A673 (cell line): ENCODE results near the gene ZNF549. TPM values are rescaled to one million over a fixed set of nuclear protein-coding genes. Genes with fewer than 3 reads are reported as not detected.

ENCODE experiments used
- BruUV-seq: library from RNA; stranded (reverse); fragments of 400-500 nt; replicated peaks from 2 replicates; lab custom pipeline; 2021; lab: Mats Ljungman, UMichigan
- CTCF ChIA-PET: fragments of 300-600 bp; sonication (Branson Sonifier 250); formaldehyde crosslinking; loops from one replicate; lab custom pipeline; 2022; ENCODE audit warnings: antibody characterized with exemption; lab: Charles Lee
- POLR2A ChIA-PET: fragments of 300-600 bp; sonication (Branson Sonifier 250); formaldehyde crosslinking; loops from one replicate; lab custom pipeline; 2022; ENCODE audit warnings: antibody characterized with exemption; ENCODE audit not compliant: low non-redundant PET; lab: Charles Lee
- DNase-seq: peaks from one replicate; pipeline ENCODE4 v3.0.0-alpha.2; 2015; ENCODE audit warnings: low spot score
- H3K27ac ChIP-seq: fragments of 200-600 bp; sonication (generic); 2 replicates; pipeline ENCODE4 v1.5.1; 2016; ENCODE audit warnings: mixed run types, low read depth, mild to moderate bottlenecking, mixed read lengths, antibody characterized with exemption, low read length; ENCODE audit not compliant: poor library complexity, severe bottlenecking
- H3K27me3 ChIP-seq: fragments of 200-600 bp; sonication (generic); replicated peaks from 2 replicates; pipeline ENCODE4 v1.6.1; 2017; ENCODE audit warnings: mixed run types, low read depth, mild to moderate bottlenecking, mixed read lengths, antibody characterized with exemption, low read length; ENCODE audit not compliant: insufficient read depth, poor library complexity
- H3K36me3 ChIP-seq: fragments of 200-600 bp; sonication (generic); 2 replicates; pipeline ENCODE4 v1.6.1; 2016; ENCODE audit warnings: mixed run types, mild to moderate bottlenecking, mixed read lengths, antibody characterized with exemption, low read length; ENCODE audit not compliant: insufficient read depth, poor library complexity, severe bottlenecking
- H3K4me1 ChIP-seq: fragments of 200-600 bp; sonication (generic); 2 replicates; pipeline ENCODE4 v1.6.1; 2017; ENCODE audit warnings: mixed run types, mild to moderate bottlenecking, mixed read lengths, antibody characterized with exemption, low read length; ENCODE audit not compliant: insufficient read depth, poor library complexity, severe bottlenecking
- H3K4me3 ChIP-seq: fragments of 200-600 bp; sonication (generic); 2 replicates; pipeline ENCODE4 v1.5.1; 2016; ENCODE audit warnings: low read depth, mixed run types, mild to moderate bottlenecking, mixed read lengths, low read length; ENCODE audit not compliant: poor library complexity, severe bottlenecking
- H3K9me3 ChIP-seq: fragments of 200-600 bp; sonication (generic); 2 replicates; pipeline ENCODE4 v1.6.1; 2016; ENCODE audit warnings: mixed run types, low read depth, mild to moderate bottlenecking, mixed read lengths, antibody characterized with exemption, low read length; ENCODE audit not compliant: poor library complexity, severe bottlenecking
- CTCF ChIP-seq: fragments of 300-800, 200-600 bp; sonication (generic); conservative IDR thresholded peaks from 2 replicates; pipeline ENCODE4 v1.5.1; 2017; ENCODE audit warnings: low read depth, mild to moderate bottlenecking, antibody characterized with exemption, low read length, moderate library complexity, mixed read lengths
- EZH2 ChIP-seq: fragments of 200-600 bp; sonication (generic); IDR thresholded peaks from 2 replicates; pipeline ENCODE4 v1.6.1; 2017; ENCODE audit warnings: borderline replicate concordance, low read depth, mild to moderate bottlenecking, mixed read lengths, antibody characterized with exemption, low read length; ENCODE audit not compliant: poor library complexity, severe bottlenecking
- intact Hi-C: fragments of 100-400 bp; cut with micrococcal nuclease; formaldehyde crosslinking; loops from one replicate; pipeline ENCODE4 v1.10.0; 2022; ENCODE audit not compliant: unreplicated experiment
- total RNA-seq: library from RNA; stranded (reverse); gene quantifications from 2 replicates; pipeline ENCODE4 v1.2.3, GENCODE V29; 2021

ZNF549 gene
- total RNA-seq, 1 experiment from 2014 or later = 10.1 TPM

GRCh38 chr19:57563547-57563946, 36.4 kb downstream of the ZNF549 start:
- POLR2A ChIA-PET = no interaction called here
- Histone ChIP-seq H3K9me3 (peaks cover 65% of the 10 kb centered on the region), H3K4me1 (no peaks in the 10 kb centered on the region), H3K27ac (no peak overlapping the region), H3K4me3 (no peak overlapping the region), H3K36me3 (no peaks in the 10 kb centered on the region), H3K27me3 (no peaks in the 10 kb centered on the region)
- no peak for TF ChIP-seq EZH2
- TF ChIP-seq CTCF = no peak
- intact Hi-C loops = no loop called here
- no TSS peak for BruUV-seq
- no peak for DNase-seq
- CTCF ChIA-PET = no interaction called here

GRCh38 chr19:57566396-57567265, 39.5 kb downstream of the ZNF549 start:
- H3K27me3 ChIP-seq = no peaks in the 10 kb centered on the region
- intact Hi-C loops = no loop called here
- no TSS peak for BruUV-seq
- no peak for TF ChIP-seq CTCF
- TF ChIP-seq EZH2 = no peak
- H3K4me3 ChIP-seq = no peak overlapping the region
- POLR2A ChIA-PET = no interaction called here
- H3K4me1 ChIP-seq = no peaks in the 10 kb centered on the region
- H3K27ac ChIP-seq = no peak overlapping the region
- DNase-seq = no peak
- peaks cover 2% of the 10 kb centered on the region for H3K36me3 ChIP-seq
- H3K9me3 ChIP-seq = peaks cover 75% of the 10 kb centered on the region
- CTCF ChIA-PET = no interaction called here

- TF ChIP-seq EZH2 (no peak), CTCF (no peak)
- Histone ChIP-seq H3K27me3 (no peaks in the 10 kb centered on the region), H3K9me3 (peaks cover 84% of the 10 kb centered on the region), H3K4me1 (no peaks in the 10 kb centered on the region), H3K27ac (no peak overlapping the region), H3K4me3 (no peak overlapping the region), H3K36me3 (peaks cover 37% of the 10 kb centered on the region)
- ChIA-PET POLR2A (no interaction called here), CTCF (no interaction called here)
- intact Hi-C loops = no loop called here
- no TSS peak for BruUV-seq
- no peak for DNase-seq
These were observed 43.6 kb downstream of the ZNF549 start for GRCh38 chr19:57570707-57571106.
